Measurements from ENCODE around the gene PLEKHH1. TPM values are rescaled to one million over a fixed set of nuclear protein-coding genes. Genes with fewer than 3 reads are reported as not detected.

PLEKHH1 gene
- total RNA-seq, 4 donors from 2014 or later, result 0.75 to 3.4 (median 2.5) TPM

DNA sequence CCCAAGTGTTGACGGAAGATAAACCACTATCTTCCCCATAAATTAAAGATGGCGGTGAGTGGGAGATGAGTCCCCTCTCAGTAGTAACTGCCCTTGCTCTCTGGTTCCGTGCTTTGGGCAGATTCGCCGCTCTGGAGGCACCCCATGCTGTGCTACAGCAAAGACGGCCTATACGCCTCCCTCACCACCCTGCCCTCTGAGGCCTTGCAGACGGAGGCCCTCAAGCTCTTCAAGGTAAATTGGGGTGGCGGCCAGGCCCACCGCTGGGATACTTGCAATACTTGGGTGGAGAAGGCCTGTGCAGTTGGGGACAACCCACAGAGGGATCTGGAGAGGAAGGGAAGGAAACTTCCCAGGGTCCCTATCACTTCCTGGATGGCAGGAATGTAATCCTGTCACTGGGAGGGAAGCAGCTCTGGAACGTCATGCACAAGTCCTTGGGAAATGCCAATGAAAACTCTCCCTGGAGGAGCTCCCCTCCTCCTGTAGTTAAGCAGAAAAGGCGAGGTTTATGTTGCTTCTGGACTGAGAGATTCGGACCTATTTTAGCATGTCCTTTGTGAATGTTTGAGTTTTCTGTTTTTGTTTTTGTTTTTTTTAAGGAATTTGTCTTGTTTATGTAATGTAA lies 44.2 kb downstream of the PLEKHH1 start:
- no peaks in the 10 kb centered on the region for H3K9me3 ChIP-seq
- intact Hi-C loops (cut with DNase I; ENCODE audit: low total_unique reads) (no loop called here), in situ Hi-C loops (cut with MboI; ENCODE audit: low sequenced_read_pairs in 4 of 4) (loop anchor here in 1 of 4 donors (10.0 kb wide), 1 partner anchor 152 kb away; no protein-coding TSS in a partner anchor)
- H3K4me3 ChIP-seq, result no peak overlapping the region
- H3K4me1 ChIP-seq, result no peaks in the 10 kb centered on the region
- H3K36me3 ChIP-seq, result no peaks in the 10 kb centered on the region
- no peak overlapping the region for H3K27ac ChIP-seq
- TF ChIP-seq, protein P1, sequence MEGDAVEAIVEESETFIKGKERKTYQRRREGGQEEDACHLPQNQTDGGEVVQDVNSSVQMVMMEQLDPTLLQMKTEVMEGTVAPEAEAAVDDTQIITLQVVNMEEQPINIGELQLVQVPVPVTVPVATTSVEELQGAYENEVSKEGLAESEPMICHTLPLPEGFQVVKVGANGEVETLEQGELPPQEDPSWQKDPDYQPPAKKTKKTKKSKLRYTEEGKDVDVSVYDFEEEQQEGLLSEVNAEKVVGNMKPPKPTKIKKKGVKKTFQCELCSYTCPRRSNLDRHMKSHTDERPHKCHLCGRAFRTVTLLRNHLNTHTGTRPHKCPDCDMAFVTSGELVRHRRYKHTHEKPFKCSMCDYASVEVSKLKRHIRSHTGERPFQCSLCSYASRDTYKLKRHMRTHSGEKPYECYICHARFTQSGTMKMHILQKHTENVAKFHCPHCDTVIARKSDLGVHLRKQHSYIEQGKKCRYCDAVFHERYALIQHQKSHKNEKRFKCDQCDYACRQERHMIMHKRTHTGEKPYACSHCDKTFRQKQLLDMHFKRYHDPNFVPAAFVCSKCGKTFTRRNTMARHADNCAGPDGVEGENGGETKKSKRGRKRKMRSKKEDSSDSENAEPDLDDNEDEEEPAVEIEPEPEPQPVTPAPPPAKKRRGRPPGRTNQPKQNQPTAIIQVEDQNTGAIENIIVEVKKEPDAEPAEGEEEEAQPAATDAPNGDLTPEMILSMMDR (IDR thresholded peaks at IDR 0.05 in 4 of 5, conservative IDR thresholded peaks at IDR 0.05 in 1 of 5), result no peak
- no peak for TF ChIP-seq POLR2A (IDR thresholded peaks at IDR 0.05)
- ATAC-seq, result no peak
- H3K27me3 ChIP-seq, result no peaks in the 10 kb centered on the region
- DNase-seq, result no peak

DNA sequence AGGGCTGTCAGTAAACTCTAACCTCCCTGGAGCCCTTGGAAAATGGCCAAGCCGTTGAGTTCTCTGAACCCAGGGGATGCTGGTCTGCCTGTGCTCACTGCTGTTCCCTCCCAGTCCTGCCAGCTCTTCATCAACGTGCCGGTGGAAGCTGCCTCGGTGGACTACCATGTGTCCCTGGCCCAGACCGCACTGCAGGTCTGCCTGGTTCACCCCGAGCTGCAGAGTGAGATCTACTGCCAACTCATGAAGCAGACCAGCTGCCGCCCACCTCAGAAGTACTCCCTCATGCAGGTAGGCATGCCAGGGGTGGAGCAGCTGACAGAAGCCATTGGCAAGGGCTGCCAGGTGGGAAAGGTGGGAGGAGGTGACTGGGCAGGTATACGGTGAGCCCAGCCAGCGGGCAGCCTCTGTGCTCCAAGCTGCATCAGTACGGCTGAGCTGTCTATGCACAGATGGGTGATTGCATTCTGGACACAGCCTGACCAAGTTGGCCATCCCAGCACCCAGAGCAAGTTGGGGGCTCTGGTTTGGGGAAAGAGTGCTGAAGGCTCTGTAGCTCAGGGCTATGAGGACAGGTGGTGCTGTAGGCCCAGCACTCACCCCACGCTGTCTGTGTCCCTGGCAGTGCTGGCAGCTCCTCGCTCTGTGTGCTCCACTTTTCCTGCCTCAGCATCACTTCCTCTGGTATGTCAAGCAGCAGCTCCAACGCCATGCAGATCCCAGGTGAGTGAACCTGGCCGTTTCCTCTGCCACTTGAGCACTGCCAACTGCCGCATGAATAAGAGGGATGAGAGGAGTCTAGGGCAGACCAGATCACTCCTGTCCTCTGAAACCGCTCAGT lies 45.0 kb downstream of the PLEKHH1 start:
- DNase-seq (no peak), ATAC-seq (no peak)
- Histone ChIP-seq H3K36me3 (no peaks in the 10 kb centered on the region), H3K27me3 (no peaks in the 10 kb centered on the region), H3K4me1 (no peaks in the 10 kb centered on the region), H3K27ac (no peak overlapping the region), H3K9me3 (no peaks in the 10 kb centered on the region), H3K4me3 (no peak overlapping the region)
- in situ Hi-C loops (cut with MboI; ENCODE audit: low sequenced_read_pairs in 4 of 4) (loop anchor here in 1 of 4 donors (10.0 kb wide), 1 partner anchor 153 kb away; no protein-coding TSS in a partner anchor), intact Hi-C loops (cut with DNase I; ENCODE audit: low total_unique reads) (no loop called here)
- TF ChIP-seq POLR2A (IDR thresholded peaks at IDR 0.05), result no peak
- TF ChIP-seq, protein P1 (IDR thresholded peaks at IDR 0.05 in 4 of 5, conservative IDR thresholded peaks at IDR 0.05 in 1 of 5), result no peak

DNA sequence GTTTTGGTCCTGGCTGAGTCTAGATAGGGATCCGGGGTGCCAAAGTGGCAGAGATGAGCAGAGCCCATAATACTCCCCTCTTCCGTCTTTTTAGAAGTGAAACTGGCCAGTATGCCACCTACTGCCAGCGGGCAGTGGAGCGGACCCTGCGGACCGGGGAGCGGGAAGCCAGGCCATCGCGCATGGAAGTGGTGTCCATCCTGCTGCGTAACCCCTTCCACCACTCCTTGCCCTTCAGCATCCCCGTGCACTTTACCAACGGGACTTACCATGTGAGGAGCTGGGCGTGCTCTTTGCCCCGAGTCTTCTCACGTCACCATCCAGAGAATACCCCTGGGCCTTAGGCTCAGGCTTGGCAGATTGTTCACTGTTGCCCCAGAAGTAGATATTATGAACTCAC lies 46.0 kb downstream of the PLEKHH1 start:
- no peaks in the 10 kb centered on the region for H3K4me1 ChIP-seq
- H3K36me3 ChIP-seq, result no peaks in the 10 kb centered on the region
- ATAC-seq (no peak), DNase-seq (no peak)
- H3K27ac ChIP-seq, result no peak overlapping the region
- no peaks in the 10 kb centered on the region for H3K9me3 ChIP-seq
- in situ Hi-C loops (cut with MboI; ENCODE audit: low sequenced_read_pairs in 4 of 4) (loop anchor here in 1 of 4 donors (10.0 kb wide), 1 partner anchor 154 kb away; no protein-coding TSS in a partner anchor), intact Hi-C loops (cut with DNase I; ENCODE audit: low total_unique reads) (no loop called here)
- TF ChIP-seq, protein P1 (IDR thresholded peaks at IDR 0.05 in 4 of 5, conservative IDR thresholded peaks at IDR 0.05 in 1 of 5), result no peak
- TF ChIP-seq POLR2A (IDR thresholded peaks at IDR 0.05), result no peak
- no peak overlapping the region for H3K4me3 ChIP-seq
- H3K27me3 ChIP-seq, result no peaks in the 10 kb centered on the region

DNA sequence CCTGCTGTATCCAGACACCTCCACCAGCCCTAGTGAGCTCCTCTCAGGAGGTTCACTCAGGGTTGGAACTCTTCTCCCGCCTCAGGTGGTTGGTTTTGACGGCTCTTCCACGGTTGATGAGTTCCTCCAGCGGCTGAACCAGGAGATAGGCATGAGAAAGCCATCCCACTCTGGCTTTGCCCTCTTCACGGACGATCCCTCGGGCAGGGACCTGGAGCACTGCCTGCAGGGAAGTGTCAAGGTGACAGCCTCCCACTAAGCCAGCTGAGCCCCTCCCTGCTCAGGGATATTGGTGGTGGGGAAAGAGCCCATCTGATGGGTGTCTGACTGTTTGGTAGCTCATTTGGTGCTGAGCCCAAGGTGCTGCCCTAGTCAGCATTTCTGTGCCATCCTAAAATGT lies 46.5 kb downstream of the PLEKHH1 start:
- no peak for DNase-seq
- H3K27me3 ChIP-seq, result no peaks in the 10 kb centered on the region
- no peaks in the 10 kb centered on the region for H3K36me3 ChIP-seq
- in situ Hi-C loops (cut with MboI; ENCODE audit: low sequenced_read_pairs in 4 of 4), result loop anchor here in 3 of 4 donors (5.0 to 10.0 kb wide), 3 partner anchors 123 to 155 kb away; partner anchors contain the start of gene RDH12 (in 3 of the 3)
- no peaks in the 10 kb centered on the region for H3K4me1 ChIP-seq
- no peak for ATAC-seq
- H3K27ac ChIP-seq, result no peak overlapping the region
- TF ChIP-seq, protein P1 (IDR thresholded peaks at IDR 0.05 in 4 of 5, conservative IDR thresholded peaks at IDR 0.05 in 1 of 5), result no peak
- no peak for TF ChIP-seq POLR2A (IDR thresholded peaks at IDR 0.05)
- intact Hi-C loops (cut with DNase I; ENCODE audit: low total_unique reads), result no loop called here
- no peaks in the 10 kb centered on the region for H3K9me3 ChIP-seq
- no peak overlapping the region for H3K4me3 ChIP-seq
